NCI-H1694 treated with DMSO at 0.1 percent for 48 hours (cell line): ENCODE results near the gene TECPR2.

Experiments
- DNase-seq: peaks from one replicate; lab custom pipeline; 2025; lab: John Stamatoyannopoulos, UW

The TECPR2 gene

DNA sequence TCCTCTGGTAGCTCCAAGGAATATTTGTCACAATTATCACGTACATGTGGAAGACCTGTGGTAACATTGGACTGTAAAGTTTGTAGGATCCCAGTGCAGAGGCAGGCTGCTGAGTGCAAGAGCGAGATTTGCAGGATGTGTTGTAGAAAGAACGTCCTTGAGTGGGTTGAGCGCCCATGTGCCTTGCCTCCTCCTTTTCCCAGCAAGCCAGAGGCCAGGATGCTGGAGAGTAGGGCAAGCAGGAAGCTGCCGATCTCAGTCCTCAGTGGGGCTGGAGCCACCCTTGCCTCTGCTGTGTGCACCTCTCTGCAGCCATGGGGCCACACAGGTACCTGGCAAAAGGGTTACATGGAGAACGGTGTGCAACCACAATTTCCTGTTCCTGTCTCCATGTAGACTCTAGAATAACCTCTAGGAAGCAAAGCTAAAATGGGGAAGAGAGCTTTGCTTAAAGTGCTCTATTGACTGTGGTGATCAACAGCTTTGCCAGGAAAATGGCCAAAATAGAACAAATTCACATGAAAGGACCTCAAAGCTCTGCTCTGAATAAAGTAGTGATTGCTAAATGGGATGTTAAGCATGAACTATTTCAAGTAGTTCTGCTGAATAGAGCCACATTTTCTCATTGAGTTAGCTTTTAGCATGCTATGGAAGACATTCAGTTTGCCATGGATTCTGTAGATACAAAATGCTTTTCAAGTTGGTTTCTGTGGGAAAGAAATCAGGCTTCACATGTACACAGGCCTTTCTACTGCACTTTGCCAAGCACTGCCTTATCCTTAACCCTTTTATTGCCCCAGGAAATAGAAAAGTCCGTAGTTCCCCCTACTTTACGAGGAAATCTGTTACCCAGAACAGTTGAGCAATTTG lies 109.4 kb downstream of the TECPR2 start:
- DNase-seq: no peak

GRCh38 chr14:102472791-102473150 lies 110.0 kb downstream of the TECPR2 start:
- no peak for DNase-seq

GRCh38 chr14:102473559-102473958 lies 110.8 kb downstream of the TECPR2 start:
- DNase-seq: no peak

DNA sequence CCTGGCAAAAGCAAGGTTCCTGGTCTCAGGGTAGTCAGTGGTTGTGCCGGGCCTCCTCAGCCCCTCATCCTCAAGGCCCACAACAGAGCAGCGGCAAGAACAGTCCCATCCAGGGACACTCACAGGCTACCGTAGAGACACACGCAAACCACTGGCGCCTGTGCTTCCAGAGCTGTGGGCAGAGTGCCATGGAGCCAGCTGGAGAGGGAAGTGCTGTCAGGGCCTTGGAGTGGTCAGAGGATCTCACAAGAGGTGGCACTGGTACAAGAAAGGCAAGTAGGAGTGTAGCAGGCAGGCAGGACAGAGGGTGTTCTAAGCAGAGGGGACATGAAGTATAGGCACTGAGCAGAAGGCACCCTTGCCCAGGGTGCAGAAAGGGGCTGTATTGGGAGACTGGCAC lies 112.2 kb downstream of the TECPR2 start:
- DNase-seq: peak; percentile 54

DNA sequence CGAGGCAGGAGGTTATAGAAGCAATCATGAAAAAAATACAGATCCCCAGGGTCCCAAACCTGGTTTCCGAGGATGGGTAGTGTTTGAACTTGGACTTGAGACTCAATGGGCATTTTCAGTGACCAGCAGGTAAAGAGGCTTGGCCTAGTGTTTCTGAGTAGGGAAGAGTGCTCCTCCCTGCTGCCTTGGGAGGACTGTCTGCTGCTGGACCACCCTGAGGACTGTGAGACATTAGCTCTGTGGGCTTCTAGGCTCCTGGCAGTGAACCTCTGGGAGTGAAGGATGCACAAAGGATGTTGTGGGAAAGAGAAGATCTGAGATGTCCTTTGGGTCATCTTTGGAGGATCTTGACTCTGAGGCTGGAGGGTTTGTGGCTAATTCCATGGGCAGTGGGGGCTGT lies 116.4 kb downstream of the TECPR2 start:
- no peak for DNase-seq

DNA sequence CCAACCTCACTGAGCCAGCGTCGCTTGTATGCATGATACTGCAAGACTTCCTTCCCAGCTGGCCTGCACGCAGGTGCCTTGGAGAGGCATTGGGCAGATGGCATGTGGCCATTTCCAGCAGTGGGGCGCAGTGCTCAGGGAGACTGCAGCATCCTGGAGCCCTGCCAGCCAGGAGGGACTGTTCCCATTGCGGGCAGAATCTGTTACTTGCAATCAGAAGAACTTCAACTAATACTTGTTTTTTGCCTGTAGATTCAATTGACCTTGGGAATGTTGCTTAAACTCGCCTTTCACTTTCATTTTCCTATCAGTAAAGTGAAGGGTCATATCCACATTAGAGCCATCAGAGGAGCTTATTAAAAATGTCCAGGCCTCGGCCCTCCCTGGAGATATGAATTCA lies 117.0 kb downstream of the TECPR2 start:
- DNase-seq: peak; percentile 79

- DNase-seq: no peak
Measured at GRCh38 chr14:102481371-102481770, 118.6 kb downstream of the TECPR2 start.

- no peak for DNase-seq
Measured at GRCh38 chr14:102481791-102482238, 119.1 kb downstream of the TECPR2 start.

DNA sequence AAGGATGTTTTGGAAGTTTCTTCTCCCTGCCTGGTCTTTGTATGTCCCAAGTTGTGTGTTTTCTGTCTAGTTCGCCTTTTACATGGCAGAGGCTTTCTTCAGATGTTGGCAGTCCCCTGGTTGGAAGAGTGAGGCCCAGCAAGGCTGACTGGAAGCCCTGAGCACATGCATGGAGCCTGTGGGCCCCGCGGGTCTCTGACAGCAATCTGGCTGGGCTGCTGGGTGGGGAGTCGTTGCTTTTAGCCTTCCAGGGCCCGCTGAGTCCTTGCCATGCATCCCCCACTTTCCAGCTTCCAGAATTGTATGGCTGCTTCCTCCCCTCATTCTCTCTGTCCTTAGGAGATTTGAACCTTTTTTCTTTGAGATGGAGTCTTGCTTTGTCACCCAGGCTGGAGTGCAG lies 121.6 kb downstream of the TECPR2 start:
- DNase-seq: no peak

GRCh38 chr14:102485693-102486512 lies 123.2 kb downstream of the TECPR2 start:
- DNase-seq: no peak

DNA sequence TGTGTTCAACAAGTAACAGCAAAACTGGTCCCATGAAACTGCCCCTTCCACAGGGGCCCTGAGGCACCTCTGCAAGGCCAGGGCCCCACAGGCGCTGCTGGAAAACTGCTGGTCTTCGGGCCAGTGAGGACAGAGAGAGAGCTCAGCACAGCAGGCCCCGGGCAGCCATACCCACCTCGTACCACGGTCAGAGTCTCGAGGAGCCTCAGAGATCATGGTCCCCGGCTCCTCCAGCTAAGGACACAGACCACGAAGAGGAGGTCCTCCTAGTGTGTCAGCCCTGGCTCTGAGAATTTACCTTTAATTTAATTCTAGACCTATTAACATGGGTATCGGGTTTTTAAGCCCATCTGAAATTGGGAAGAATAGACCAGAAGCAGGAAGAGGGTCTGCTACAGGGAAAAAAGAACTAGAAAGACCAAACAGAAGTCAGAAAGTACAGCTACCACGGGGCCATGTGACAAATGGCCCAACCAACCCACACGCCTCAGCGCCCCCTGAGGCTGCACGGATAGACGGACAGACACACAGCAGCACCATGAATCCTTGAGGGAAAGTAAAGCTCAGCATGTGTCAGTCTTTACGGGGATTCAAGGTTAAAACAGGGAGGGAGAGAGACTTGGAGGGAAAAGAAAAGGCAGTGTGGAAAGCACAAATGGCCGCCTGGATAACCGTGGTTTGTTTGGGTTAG lies 123.9 kb downstream of the TECPR2 start:
- DNase-seq: no peak

- DNase-seq: no peak
Measured at GRCh38 chr14:102487204-102487577, 124.5 kb downstream of the TECPR2 start.

- DNase-seq: no peak
Measured at GRCh38 chr14:102490456-102490855, 127.7 kb downstream of the TECPR2 start.

DNA sequence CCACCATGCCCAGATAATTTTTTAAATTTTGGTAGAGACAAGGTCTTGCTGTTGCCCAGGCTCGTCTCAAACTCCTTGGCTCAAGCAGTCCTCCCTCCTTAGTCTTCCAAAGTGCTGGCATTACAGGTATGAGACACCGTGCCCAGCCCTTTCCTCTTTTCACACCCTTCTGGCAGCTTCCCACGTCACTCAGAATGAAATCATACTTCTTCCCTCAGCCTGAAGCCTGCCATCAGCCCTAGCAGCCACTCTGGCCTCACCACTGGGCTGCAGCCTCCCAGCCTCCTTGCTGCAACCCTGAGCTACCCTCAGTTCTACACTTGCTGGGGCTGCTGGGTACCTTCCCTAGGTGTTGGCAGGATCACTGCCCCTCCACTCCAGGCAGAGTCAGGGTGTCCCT lies 128.6 kb downstream of the TECPR2 start:
- no peak for DNase-seq

DNA sequence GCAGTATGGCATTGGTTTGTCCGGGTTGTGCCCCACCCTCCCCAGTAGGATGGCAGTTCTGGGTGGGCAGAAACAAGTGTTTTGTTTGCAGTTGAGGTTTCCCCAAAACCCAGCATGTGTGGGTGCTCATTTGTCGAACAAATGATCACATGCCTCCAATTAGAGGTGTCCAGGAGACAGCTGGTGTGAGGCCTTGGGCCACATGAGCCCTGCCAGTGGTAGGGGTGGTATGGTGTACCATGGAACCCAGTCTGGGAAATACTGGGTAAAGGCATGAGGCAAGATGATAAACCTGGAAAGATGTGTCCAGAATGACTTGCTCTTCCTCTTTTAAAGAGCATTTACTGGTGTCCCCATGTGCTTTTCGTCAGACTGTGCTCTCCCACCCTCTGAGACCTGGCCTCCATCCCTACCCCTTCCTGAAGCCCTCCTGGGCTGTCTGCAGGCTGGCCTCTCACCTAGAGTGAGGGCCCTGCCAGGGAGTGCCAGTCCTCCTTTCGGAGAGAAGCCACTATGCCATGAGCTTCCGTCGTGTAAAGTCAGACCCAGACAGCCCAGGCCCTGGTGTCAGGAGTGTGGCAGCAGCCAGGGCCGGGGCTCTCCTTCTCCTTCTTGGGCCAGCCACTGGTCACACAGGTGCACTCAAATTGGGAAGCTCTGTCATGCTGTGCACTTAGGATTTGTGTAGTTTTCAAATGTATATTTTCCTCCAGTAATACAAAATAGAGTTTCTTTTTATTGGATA lies 129.2 kb downstream of the TECPR2 start:
- DNase-seq: no peak

- no peak for DNase-seq
Measured at GRCh38 chr14:102492531-102492910, 129.8 kb downstream of the TECPR2 start.

- DNase-seq: no peak
Measured at GRCh38 chr14:102493096-102493495, 130.4 kb downstream of the TECPR2 start.

DNA sequence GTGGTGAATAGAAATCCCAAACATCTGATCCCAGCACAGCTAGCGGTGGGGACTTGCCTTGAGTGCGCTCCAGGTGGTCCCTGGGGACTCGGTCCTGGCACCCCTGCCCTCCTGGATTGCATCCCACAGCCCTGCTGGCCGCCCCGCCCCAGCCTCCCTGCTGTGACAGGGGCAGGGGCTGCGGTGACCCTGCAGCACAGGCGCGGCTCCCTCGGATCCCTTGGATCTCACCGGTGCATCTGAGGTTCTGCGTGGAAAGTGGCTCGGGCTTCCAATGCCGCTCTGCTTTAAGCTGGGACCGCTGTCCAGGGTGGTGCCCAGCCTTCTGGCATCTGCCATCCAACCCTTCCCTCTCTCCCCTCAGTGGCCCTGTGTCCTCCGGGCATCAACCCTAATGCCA lies 130.8 kb downstream of the TECPR2 start:
- DNase-seq: no peak

DNA sequence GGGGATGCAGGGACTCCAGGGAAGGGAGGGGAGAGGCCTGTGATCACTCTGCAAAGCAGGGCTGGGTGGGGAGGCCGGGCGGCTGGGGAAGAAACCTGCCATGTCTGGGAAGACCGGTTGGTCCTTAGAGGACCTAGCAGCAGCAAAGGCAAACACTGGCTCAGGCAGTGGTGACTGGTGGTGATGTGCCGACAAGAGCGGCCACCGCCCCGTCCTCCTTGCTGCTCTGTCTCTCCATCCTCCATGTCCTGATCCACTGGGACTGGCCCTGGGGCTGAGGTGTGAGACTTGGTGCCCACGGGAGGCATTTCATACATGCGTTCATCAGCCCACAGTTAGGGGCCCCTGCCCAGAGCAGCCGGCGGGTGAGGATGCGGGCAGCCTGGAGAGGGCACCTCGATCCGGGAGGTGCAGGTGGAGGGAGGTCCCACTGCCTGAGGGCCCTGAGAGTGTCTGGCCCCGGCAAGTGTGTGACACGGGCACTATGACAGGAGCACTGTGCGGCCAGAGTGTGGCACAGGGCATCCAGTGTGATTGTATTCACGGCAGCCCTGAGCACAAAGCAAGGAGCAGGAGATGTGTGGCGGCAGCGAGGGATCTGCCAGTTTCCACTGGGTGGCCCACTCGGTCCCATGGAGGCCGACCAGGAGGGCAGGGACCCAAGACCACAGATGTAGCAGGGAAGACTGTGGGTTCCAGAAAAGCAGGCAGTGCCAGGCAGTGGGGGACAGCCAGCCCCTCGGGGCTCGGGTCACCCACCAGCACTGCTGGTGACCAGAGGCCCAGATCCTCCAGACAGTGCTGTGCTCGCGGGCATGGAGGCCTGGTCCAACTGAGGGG lies 133.0 kb downstream of the TECPR2 start:
- DNase-seq: no peak

- DNase-seq: no peak
Measured at GRCh38 chr14:102496331-102496691, 133.6 kb downstream of the TECPR2 start.
